Tibial nerve (tissue), 3 donors: Measurements from ENCODE around the gene UBR4.

Experiments
- POLR2A ChIP-seq, 2 donors: fragments of 450-650 bp; IDR thresholded peaks; one replicate each; pipeline ENCODE4 v1.6.1; 2017; ENCODE audit warnings: antibody characterized with exemption in 2 of 2, mild to moderate bottlenecking in 2 of 2, moderate library complexity in 2 of 2
- TF ChIP-seq, protein P1 (sequence below), 5 experiments: fragments of 200-600 bp in 3 of 5; fragments of 450-650 bp in 2 of 5; sonication (generic) in 3 of 5; IDR thresholded peaks; one replicate each; pipeline ENCODE4 v1.5.1; 2016 to 2019; ENCODE audit warnings: antibody characterized with exemption in 5 of 5, mild to moderate bottlenecking in 3 of 5, moderate library complexity in 2 of 5

DNA sequence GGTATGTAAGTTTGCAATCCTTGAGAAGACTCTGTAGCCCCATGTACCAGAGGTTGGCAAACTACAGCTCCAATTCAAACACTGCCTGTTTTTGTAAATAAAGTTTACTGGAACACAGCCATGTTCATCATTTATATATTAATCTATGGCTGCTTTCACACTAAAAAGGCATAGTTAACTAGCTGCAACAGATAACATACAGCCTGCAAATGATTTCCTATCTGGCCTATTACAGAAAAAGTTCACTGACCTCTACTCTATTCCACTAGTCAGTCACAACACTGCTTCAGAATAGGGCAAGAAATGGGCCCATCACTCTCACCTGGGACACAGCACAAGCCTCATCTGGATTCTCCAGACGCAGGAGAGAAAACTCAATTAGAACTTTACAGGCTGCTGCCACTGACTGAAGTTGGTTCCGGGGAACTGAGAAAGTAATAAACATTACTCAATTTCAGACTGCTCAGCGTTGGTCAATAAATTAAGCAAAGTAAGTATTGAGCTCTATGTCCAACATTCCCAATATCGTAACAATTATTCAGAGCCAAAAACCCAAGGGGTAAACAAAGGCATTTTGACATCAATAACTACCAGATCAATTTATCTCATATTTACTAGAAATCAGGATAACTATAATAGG, 10.6 kb downstream of the UBR4 start:
- TF ChIP-seq, protein P1, sequence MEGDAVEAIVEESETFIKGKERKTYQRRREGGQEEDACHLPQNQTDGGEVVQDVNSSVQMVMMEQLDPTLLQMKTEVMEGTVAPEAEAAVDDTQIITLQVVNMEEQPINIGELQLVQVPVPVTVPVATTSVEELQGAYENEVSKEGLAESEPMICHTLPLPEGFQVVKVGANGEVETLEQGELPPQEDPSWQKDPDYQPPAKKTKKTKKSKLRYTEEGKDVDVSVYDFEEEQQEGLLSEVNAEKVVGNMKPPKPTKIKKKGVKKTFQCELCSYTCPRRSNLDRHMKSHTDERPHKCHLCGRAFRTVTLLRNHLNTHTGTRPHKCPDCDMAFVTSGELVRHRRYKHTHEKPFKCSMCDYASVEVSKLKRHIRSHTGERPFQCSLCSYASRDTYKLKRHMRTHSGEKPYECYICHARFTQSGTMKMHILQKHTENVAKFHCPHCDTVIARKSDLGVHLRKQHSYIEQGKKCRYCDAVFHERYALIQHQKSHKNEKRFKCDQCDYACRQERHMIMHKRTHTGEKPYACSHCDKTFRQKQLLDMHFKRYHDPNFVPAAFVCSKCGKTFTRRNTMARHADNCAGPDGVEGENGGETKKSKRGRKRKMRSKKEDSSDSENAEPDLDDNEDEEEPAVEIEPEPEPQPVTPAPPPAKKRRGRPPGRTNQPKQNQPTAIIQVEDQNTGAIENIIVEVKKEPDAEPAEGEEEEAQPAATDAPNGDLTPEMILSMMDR (IDR thresholded peaks at IDR 0.05): no peak
- no peak for TF ChIP-seq POLR2A (IDR thresholded peaks at IDR 0.05)
